SK-MEL-5 (cell line): Measurements from ENCODE around the gene WDR74. TPM values are rescaled to one million over a fixed set of nuclear protein-coding genes. Genes with fewer than 3 reads are reported as not detected.

Experiments
- small RNA-seq, 2 experiments: library from RNA; depleted of rRNA; stranded (forward); fragments of <200 nt; gene quantifications; one replicate each; pipeline ENCODE3, GENCODE V24; 2014
- total RNA-seq: library from RNA; depleted of rRNA; stranded (reverse); fragments of >200 nt; shearing (Covaris generic); gene quantifications from 2 replicates; pipeline ENCODE4 v1.2.3, GENCODE V29; 2014; rRNA removed

WDR74 gene
- total RNA-seq, 1 experiment from 2014 or later: 61.2 TPM

Small RNA genes within 50 kb of the gene (small RNA-seq; reads per million reads assigned to genes)
- 0 to 0.05 reads per million in 2 experiments for gene MIR6514
- gene RF00099: 0 reads per million in 2 experiments
- 0 reads per million in 2 experiments for gene RNU6-118P
- 0 reads per million in 2 experiments for gene SNORD22
- gene SNORD26: 0 reads per million in 2 experiments
- 0 reads per million in 2 experiments for gene SNORD27
- gene SNORD28: 0 reads per million in 2 experiments
- 52.8 to 1,937 reads per million in 2 experiments for gene SNORD30

Other genes with a start within 250 kb of the WDR74 start
- gene TUT1, start 248.1 kb downstream of the WDR74 start, total RNA-seq: 6.0 and 7.3 TPM in 2 replicates
- 55.4 and 56.3 TPM in 2 replicates for gene MTA2, start 237.7 kb downstream of the WDR74 start, total RNA-seq
- gene EML3, start 226.8 kb downstream of the WDR74 start, total RNA-seq: 9.1 and 9.7 TPM in 2 replicates
- 0.79 and 1.2 TPM in 2 replicates for gene ROM1, start 226.3 kb downstream of the WDR74 start, total RNA-seq
- gene B3GAT3, start 217.6 kb downstream of the WDR74 start, total RNA-seq: 66.7 and 70.2 TPM in 2 replicates
- gene GANAB, start 193.0 kb downstream of the WDR74 start, total RNA-seq: 141 and 170 TPM in 2 replicates
- 11.8 and 14.1 TPM in 2 replicates for gene INTS5, start 186.3 kb downstream of the WDR74 start, total RNA-seq
- gene C11orf98, start 174.4 kb downstream of the WDR74 start, total RNA-seq: 48.5 and 73.7 TPM in 2 replicates
- gene CSKMT, start 174.3 kb downstream of the WDR74 start, total RNA-seq: 4.5 and 6.5 TPM in 2 replicates
- gene UQCC3, start 167.9 kb downstream of the WDR74 start, total RNA-seq: 10.2 and 10.3 TPM in 2 replicates
- gene LBHD1, start 167.3 kb downstream of the WDR74 start, total RNA-seq: 3.6 and 3.9 TPM in 2 replicates
- 97.2 and 100 TPM in 2 replicates for gene UBXN1, start 160.5 kb downstream of the WDR74 start, total RNA-seq
- gene LRRN4CL, start 150.1 kb downstream of the WDR74 start, total RNA-seq: 1.1 and 1.3 TPM in 2 replicates
- gene BSCL2, start 132.2 kb downstream of the WDR74 start, total RNA-seq: 90.7 and 98.1 TPM in 2 replicates
- not detected in 2 replicates for gene GNG3, start 131.9 kb downstream of the WDR74 start, total RNA-seq
- 4.1 and 5.1 TPM in 2 replicates for gene HNRNPUL2, start 112.1 kb downstream of the WDR74 start, total RNA-seq
- 25.0 and 25.4 TPM in 2 replicates for gene TTC9C, start 111.1 kb downstream of the WDR74 start, total RNA-seq
- gene ZBTB3, start 85.4 kb downstream of the WDR74 start, total RNA-seq: 5.0 and 5.2 TPM in 2 replicates
- gene POLR2G, start 78.0 kb downstream of the WDR74 start, total RNA-seq: 85.8 and 95.1 TPM in 2 replicates
- gene TAF6L, start 68.2 kb downstream of the WDR74 start, total RNA-seq: 19.7 and 22.6 TPM in 2 replicates
- 83.6 and 95.0 TPM in 2 replicates for gene TMEM179B, start 52.2 kb downstream of the WDR74 start, total RNA-seq
- 23.6 and 23.9 TPM in 2 replicates for gene TMEM223, start 47.6 kb downstream of the WDR74 start, total RNA-seq
- gene NXF1, start 34.1 kb downstream of the WDR74 start, total RNA-seq: 11.4 and 16.3 TPM in 2 replicates
- gene STX5, start 7.5 kb downstream of the WDR74 start, total RNA-seq: 16.1 and 18.1 TPM in 2 replicates
- not detected in 2 replicates for gene TEX54, start 6.7 kb downstream of the WDR74 start, total RNA-seq
- 734 and 765 TPM in 2 replicates for gene SLC3A2, start 41.3 kb upstream of the WDR74 start, total RNA-seq
- gene CHRM1, start 81.8 kb upstream of the WDR74 start, total RNA-seq: 0.16 and 0.18 TPM in 2 replicates
- gene SLC22A6, start 145.4 kb upstream of the WDR74 start, total RNA-seq: not detected in 2 replicates
- gene SLC22A8, start 176.3 kb upstream of the WDR74 start, total RNA-seq: not detected in 2 replicates